ENCODE results near the gene PSMB11.

PSMB11 gene, protein sequence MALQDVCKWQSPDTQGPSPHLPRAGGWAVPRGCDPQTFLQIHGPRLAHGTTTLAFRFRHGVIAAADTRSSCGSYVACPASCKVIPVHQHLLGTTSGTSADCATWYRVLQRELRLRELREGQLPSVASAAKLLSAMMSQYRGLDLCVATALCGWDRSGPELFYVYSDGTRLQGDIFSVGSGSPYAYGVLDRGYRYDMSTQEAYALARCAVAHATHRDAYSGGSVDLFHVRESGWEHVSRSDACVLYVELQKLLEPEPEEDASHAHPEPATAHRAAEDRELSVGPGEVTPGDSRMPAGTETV

DNA sequence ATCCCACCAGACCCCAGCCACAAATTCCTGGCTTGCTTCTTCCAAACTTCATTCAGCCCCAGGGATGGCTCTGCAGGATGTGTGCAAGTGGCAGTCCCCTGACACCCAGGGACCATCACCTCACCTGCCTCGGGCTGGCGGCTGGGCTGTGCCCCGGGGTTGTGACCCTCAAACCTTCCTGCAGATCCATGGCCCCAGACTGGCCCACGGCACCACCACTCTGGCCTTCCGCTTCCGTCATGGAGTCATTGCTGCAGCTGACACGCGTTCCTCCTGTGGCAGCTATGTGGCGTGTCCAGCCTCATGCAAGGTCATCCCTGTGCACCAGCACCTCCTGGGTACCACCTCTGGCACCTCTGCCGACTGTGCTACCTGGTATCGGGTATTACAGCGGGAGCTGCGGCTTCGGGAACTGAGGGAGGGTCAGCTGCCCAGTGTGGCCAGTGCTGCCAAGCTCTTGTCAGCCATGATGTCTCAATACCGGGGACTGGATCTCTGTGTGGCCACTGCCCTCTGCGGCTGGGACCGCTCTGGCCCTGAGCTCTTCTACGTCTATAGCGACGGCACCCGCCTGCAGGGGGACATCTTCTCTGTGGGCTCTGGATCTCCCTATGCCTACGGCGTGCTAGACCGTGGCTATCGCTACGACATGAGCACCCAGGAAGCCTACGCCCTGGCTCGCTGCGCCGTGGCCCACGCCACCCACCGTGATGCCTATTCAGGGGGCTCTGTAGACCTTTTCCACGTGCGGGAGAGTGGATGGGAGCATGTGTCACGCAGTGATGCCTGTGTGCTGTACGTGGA is at the start of gene PSMB11:
Gene PSMB11, plus strand, starts transcription at position 51 of the 804 bp plus-strand sequence. Its CDS starts 14 bp downstream, at position 65.
- H3K4me3 ChIP-seq (ENCODE audit: low read depth, low read length), result no peak within 1 kb of the TSS
- ChIA-PET CTCF (interaction anchor here (1.0 to 31.7 kb wide), 6 partner anchors 12 to 56 kb away, joined by 4 to 1423 read pairs (median 14); partner anchors contain the start of genes AJUBA and CDH24), POLR2A (no interaction called here)
- TF ChIP-seq, protein P1, sequence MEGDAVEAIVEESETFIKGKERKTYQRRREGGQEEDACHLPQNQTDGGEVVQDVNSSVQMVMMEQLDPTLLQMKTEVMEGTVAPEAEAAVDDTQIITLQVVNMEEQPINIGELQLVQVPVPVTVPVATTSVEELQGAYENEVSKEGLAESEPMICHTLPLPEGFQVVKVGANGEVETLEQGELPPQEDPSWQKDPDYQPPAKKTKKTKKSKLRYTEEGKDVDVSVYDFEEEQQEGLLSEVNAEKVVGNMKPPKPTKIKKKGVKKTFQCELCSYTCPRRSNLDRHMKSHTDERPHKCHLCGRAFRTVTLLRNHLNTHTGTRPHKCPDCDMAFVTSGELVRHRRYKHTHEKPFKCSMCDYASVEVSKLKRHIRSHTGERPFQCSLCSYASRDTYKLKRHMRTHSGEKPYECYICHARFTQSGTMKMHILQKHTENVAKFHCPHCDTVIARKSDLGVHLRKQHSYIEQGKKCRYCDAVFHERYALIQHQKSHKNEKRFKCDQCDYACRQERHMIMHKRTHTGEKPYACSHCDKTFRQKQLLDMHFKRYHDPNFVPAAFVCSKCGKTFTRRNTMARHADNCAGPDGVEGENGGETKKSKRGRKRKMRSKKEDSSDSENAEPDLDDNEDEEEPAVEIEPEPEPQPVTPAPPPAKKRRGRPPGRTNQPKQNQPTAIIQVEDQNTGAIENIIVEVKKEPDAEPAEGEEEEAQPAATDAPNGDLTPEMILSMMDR (IDR thresholded peaks at IDR 0.05; ENCODE audit: insufficient read depth, low read length, missing control alignments), result no peak
- DNase-seq (ENCODE audit: low read depth, low spot score), result no peak

DNA sequence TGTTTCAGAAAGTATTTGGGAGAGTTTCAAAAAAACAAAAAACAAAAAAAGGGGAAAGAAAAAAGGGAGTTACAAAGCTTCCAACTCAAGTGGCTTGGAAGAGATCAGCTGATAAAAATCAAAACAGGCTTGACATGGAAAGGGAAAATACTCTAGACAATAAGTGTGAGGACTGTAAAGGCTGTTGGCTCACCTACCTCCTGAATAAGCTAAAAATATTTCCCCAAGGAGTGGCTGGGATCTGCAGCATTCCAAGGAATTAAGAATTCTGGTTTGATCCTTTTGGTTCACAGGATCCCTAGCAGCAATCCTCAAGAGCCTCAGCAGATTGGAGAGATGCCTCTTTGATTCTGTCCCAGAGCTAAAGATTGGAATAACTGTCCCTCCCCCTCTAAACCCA is 48.5 kb upstream of the PSMB11 start:
- CTCF ChIA-PET, result interaction anchor here (0.9 to 32.7 kb wide), 14 partner anchors 8 to 424 kb away, joined by 3 to 1423 read pairs (median 7); partner anchors contain the start of genes AJUBA, CDH24 and PSMB11
- no peak overlapping the region for H3K4me3 ChIP-seq (ENCODE audit: low read depth, low read length)
- POLR2A ChIA-PET, result interaction anchor here (2.0 kb wide), 1 partner anchor 62 kb away, joined by 4 read pairs; no protein-coding TSS in a partner anchor
- TF ChIP-seq, protein P1 (IDR thresholded peaks at IDR 0.05; ENCODE audit: insufficient read depth, low read length, missing control alignments), result no peak
- DNase-seq (ENCODE audit: low read depth, low spot score), result no peak

DNA sequence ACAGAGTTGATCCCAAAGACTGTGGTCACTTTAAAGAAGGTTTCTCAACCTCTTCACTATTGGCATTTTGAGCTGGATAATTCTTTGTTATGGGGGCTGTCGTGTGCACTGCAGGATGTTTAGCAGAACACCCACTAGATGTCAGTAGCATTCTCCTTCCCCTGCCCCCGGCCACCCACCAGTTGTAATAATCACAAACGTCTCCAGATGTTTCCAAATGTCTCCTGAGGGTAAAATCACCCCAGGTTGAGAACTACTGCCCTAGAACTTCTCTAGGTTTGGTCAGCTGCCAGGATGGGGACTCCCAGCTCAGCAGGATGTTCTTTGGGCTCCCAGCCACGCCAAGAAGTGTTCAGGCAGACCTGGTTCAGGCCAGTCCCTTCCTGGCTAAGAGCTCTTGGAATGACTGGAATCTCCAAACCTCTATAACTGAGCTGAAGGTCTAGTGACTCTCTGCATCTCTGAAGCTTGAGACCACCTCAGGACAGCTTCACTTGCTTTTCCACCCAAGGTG is 47.2 kb upstream of the PSMB11 start:
- POLR2A ChIA-PET, result interaction anchor here (0.6 to 2.0 kb wide), 5 partner anchors 9 to 63 kb away, joined by 4 to 14 read pairs (median 5); partner anchors contain the start of gene CDH24
- no peak for DNase-seq (ENCODE audit: low read depth, low spot score)

DNA sequence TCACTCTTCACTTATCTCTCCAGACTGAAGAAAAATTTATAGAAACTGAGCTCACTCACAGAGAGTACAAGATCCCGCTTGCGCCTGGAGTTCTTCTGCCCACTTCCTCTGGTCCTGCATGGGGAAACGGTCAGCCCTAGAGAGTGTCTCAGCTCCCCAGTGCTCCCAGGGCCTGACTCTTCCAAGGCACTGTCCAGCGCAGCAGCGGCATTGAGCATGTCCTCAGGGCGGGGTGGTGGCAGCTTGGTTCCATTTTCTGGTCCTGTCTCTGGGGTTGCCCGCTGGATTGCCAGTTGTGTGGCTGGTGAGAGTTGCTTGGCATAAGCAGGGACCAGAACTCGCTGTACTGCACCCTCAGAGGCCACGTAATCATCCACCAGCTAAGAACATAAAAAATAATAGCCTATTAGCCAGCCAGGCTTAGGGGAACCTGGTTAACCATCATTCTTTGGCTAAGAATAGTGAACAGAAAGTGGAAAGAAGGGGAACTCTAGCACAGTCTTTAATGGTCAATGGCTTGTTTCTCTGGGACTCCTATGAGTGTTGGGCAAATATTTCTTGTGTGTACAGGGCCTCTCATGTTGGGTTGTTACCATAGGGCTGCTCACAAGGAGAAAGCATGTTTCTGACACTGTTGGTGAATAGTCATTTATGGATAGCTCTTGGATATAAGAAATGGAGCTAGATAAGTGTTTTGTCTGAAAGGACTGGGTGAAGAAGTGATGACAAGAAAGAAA is 46.0 kb upstream of the PSMB11 start:
- POLR2A ChIA-PET, result interaction anchor here (1.2 to 1.9 kb wide), 2 partner anchors 11 to 62 kb away, joined by 9 to 14 read pairs; partner anchors contain the start of gene CDH24
- H3K4me3 ChIP-seq (ENCODE audit: low read depth, low read length), result no peak overlapping the region
- DNase-seq (ENCODE audit: low read depth, low spot score), result no peak
- TF ChIP-seq, protein P1 (IDR thresholded peaks at IDR 0.05; ENCODE audit: insufficient read depth, low read length, missing control alignments), result no peak
- CTCF ChIA-PET, result interaction anchor here (0.6 to 32.7 kb wide), 23 partner anchors 8 to 439 kb away, joined by 3 to 1423 read pairs (median 8); partner anchors contain the start of genes ACIN1, AJUBA, C14orf119 and CDH24

More for the DNA sequence above, 47.2 kb upstream of the PSMB11 start:
- H3K4me3 ChIP-seq (ENCODE audit: low read depth, low read length), result no peak overlapping the region
- CTCF ChIA-PET, result interaction anchor here (0.6 to 32.7 kb wide), 31 partner anchors 9 to 614 kb away, joined by 3 to 1423 read pairs (median 7); partner anchors contain the start of genes ACIN1, AJUBA, C14orf119 and CDH24
- TF ChIP-seq, protein P1 (IDR thresholded peaks at IDR 0.05; ENCODE audit: insufficient read depth, low read length, missing control alignments), result peak; percentile 65

DNA sequence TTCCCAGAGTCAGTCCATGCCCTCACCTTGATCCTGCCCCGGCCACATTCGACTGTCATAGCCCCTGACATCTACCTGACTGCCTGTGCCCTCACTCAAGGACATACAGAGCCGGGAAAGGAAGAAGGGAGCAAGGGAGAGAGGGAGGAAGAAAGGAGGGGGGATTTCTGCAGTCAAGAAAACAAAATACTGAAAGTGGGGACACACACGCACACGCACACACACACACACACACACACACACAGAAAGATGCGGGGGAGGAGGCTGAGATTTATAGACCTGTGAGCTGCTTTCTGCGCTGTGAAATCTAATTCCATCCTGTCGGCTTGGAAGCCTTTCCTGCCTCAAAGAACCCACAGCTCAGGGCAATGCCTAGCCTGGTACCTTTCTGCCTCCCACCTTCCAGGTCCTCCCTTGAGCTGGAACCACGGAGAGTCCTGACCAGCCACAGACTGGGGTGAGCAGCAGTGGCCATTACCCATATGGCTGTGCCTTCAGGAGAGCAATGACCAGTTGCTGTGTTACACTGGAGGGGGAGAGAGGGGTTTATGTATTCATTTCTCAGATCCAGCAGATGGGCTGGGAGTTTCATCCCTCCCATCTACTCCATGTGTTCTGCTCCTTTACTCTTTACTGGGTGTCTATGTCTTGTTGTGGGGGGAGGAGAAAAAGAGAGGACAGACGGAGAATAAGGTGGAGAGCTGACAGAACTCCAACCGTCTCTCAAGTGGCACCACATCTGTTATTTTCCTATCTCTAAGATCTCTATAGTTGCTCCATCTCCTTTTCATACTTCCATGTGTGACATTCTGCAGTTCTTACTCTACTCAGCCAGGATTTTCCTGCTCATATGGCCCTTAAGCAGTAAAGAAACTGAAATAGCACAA is 45.0 kb upstream of the PSMB11 start:
- TF ChIP-seq, protein P1 (IDR thresholded peaks at IDR 0.05; ENCODE audit: insufficient read depth, low read length, missing control alignments), result no peak
- POLR2A ChIA-PET, result no interaction called here
- CTCF ChIA-PET, result interaction anchor here (1.2 to 32.7 kb wide), 10 partner anchors 10 to 440 kb away, joined by 3 to 1423 read pairs (median 13); partner anchors contain the start of genes AJUBA, CDH24 and PSMB11
- no peak for DNase-seq (ENCODE audit: low read depth, low spot score)
- H3K4me3 ChIP-seq (ENCODE audit: low read depth, low read length), result no peak overlapping the region

Data from AG04449 (cell line).